Activated CD4-positive, CD25-positive, alpha-beta regulatory T cell (primary cell): Measurements from ENCODE around the gene SPATA16.
"Not testable (repeated sequence)": the region's sequence is repeated elsewhere in the genome, so short reads cannot be mapped to it uniquely, and the experiment has no call there.

ENCODE experiments used
- DNase-seq, 4 experiments: peaks; one replicate each; lab custom pipeline; 2025; lab: John Stamatoyannopoulos, UW

Gene SPATA16, protein sequence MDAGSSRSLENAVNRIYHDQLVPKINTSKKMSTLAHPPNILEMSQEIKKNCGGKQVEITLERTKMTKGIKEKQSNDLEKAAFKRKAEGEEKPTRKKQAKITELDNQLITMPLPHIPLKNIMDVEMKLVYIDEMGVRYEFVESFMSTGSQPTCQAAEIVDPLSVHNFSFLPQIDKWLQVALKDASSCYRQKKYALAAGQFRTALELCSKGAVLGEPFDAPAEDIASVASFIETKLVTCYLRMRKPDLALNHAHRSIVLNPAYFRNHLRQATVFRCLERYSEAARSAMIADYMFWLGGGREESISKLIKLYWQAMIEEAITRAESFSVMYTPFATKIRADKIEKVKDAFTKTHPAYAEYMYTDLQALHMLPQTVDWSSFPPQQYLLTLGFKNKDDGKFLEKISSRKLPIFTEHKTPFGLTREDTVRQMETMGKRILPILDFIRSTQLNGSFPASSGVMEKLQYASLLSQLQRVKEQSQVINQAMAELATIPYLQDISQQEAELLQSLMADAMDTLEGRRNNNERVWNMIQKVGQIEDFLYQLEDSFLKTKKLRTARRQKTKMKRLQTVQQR

GRCh38 chr3:173140986-173141385, at the start of gene SPATA16:
Gene SPATA16 (minus strand): TSS chr3:173141235. CDS start chr3:173117731, 23,504 bp downstream.
- no peak for DNase-seq

DNA sequence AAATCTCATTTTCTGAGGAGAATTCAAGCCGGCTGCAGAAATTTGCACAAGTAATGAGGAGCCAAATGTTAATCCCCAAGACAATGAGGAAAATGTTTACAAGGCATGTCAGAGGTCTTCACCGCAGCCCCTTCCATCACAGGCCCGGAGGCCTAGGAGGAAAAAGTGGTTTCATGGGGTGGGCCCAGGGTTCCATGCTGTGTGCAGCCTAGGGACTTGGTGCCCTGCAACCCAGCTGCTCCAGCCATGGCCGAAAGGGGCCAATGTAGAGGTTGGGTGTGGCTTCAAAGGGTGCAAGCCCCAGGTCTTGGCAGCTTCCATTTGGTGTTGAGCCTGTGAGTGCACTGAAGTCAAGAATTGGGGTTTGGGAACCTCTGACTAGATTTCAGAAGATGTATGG, 42.0 kb upstream of the SPATA16 start:
- DNase-seq = not testable (repeated sequence)

- no peak for DNase-seq
These were observed 32.6 kb upstream of the SPATA16 start for GRCh38 chr3:173173652-173174051.

GRCh38 chr3:173159139-173159538, 18.1 kb upstream of the SPATA16 start:
- DNase-seq = not testable (repeated sequence)

GRCh38 chr3:173156533-173156932, 15.5 kb upstream of the SPATA16 start:
- DNase-seq = not testable (repeated sequence)

- no peak for DNase-seq
These were observed 12.6 kb upstream of the SPATA16 start for GRCh38 chr3:173153631-173154030.

- DNase-seq = no peak
These were observed 1.6 kb downstream of the SPATA16 start for GRCh38 chr3:173139420-173139819.

GRCh38 chr3:173138026-173138425, 3.0 kb downstream of the SPATA16 start:
- no peak for DNase-seq

DNA sequence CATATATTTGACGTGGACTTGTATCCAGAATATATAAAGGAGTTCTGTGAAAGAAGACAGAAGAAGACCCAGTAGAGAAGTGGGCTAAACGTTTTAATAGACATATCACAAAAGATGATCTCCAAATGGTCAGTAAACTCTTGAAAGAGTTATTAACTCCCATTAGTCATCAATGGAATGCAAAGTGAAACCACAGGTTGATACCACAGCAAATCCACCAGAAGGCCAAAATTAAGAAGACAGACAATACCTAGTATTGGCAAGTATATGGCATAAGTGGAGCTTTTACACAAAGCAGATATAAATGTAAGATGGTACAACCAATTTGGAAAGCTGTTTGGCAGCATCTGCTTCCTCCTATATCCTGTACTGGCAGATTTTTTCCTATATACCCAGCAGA, 6.0 kb downstream of the SPATA16 start:
- DNase-seq = no peak

- no peak for DNase-seq
These were observed 12.4 kb downstream of the SPATA16 start for GRCh38 chr3:173128633-173129032.

DNA sequence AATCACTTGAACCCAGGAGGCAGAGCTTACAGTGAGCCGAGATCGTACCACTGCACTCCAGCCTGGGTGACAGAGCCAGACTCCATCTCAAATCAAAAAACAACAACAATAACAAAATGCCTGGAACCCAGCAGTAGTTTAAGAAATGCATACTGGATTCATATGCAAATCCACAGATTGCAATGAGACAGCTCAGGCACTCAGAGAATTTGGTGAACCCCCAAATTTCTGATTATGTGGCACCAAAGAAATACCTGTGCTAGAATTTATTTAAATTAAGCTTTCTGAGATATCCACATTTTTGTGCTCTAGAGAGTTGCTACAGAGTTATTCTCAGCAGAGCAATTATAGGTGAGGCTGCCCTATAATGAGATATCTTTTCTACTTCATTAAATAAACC, 29.7 kb downstream of the SPATA16 start:
- DNase-seq = no peak

GRCh38 chr3:173109143-173109542, 31.9 kb downstream of the SPATA16 start:
- no peak for DNase-seq

- DNase-seq = no peak
These were observed 37.6 kb downstream of the SPATA16 start for GRCh38 chr3:173103469-173103868.

DNA sequence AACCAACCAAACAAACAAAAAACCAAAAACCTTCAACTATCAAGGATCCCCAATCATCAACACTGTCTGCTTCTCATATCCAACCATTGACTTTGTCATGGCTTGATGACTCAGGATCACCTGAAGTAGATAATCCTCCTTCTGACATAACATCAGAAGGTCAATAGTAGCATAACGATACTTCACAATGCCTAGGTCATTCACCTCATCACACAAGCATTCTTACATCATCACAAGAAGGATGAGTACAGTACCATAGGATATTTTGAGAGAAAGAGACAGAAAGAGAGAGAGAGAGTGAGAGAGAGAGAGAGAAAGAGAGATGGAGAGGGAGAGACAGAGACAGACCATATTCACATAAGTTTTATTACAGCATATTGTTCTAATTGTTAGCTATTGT, 42.1 kb downstream of the SPATA16 start:
- no peak for DNase-seq

GRCh38 chr3:173096994-173097785, 43.8 kb downstream of the SPATA16 start:
- no peak for DNase-seq

DNA sequence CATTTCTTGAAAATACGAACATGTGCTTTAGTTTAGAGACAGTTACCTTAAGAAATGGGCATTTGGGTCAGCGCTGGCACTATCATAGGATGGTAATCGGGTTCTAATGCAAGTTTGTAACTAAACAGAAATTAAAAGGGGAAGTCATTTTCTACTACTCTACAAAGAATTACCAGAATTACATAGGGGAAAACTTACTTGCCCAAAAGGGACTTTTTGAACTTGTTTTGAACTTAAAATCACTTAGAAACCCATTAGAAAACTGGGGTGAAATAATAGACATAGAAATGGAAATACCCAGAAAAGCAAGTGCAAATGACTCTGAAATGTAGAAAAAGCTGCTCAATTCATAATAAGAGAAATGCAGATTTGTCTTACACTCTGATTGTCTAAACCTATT, 44.9 kb downstream of the SPATA16 start:
- DNase-seq = no peak

DNA sequence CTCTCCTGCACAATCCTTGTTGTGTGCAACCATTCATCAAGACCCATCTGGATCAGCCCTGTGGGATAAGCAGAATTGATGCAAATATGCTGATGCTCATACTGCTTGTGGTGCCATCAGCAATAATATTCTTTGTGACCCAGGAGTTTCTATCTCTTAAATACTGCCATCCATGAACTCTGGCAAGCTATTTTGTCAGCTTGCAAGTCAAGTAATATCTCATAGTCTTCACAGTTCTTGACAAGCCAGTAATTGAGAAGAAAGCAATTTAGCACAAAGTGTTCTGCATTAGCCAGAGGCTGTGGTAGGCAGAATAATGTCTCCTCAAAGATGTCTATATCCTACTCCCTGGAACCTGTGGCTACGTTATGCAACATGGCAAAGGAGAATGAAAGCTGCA, 49.0 kb downstream of the SPATA16 start:
- DNase-seq = no peak

- no peak for DNase-seq
These were observed 50.5 kb downstream of the SPATA16 start for GRCh38 chr3:173090492-173090891.

DNA sequence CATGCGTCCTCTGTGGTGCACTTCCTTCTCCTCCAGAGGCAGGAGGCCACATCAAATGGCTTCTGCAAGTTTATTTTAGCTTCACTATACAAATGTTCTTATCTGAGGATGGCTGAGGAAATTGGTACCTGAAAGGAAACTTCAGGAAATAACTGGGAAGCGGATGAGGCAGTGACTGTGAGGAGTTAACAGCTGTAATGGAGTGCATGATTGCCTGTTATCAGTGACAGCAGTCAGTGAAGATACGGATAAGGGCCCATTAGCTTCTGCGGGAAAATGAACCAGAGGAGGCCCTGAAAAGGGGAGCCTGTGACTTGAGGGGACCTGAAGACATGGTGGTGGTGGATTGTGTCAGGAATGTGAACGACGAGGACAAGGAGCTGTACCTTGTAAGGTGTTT, 51.8 kb downstream of the SPATA16 start:
- DNase-seq = no peak

- DNase-seq = no peak
These were observed 62.5 kb downstream of the SPATA16 start for GRCh38 chr3:173078525-173078924.

DNA sequence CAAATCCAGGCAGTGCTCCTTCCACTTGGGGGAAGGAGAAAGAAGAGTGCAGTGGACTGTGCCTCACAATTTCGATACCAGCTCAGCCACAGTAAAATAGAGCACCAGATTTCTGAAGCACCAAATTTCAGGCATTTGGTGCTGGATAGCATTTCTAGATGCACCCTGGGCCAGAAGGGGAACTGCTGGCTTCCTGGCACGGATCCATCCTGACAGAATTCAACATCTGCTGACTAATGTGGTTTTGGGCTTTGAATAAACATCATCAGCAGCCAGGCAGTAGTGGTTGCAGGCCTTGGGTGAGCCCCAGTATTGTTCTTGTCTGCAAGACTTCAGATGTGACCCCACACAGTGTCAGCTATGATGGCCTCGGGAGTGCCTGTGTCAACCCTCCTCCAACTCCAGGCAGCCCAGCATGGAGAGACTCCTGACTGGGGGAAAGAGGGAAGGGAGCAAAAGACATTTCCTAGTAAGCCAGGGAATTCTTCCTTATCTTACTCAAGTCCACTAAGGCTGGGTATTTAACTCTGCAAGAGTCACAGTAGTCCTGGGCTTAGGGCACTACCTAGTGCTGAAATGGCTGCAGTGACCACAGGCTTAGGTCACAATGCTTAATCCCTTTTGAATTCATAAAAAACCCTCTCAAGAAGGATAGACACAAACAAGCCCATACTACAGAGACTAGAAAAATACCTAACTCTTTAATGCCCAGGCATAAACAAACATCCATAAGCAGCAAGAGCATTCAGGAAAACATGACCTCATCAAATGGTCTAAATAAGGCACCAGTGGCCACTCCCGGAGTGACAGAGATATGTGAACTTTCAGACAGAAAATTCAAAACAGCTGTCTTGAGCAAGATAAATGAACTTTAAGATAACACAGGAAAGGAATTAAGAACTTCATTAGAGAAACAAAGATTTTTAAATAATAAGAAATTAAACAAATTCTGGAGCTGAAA, 74.7 kb downstream of the SPATA16 start:
- DNase-seq = no peak

- DNase-seq = no peak
These were observed 75.5 kb downstream of the SPATA16 start for GRCh38 chr3:173065543-173065981.
